GM21576 (cell line): ENCODE data around the gene RGP1.

Source experiments
- ATAC-seq: cut with Tn5 transposase; IDR thresholded peaks from one replicate; pipeline ENCODE4 v1.9.1; 2021; ENCODE audit warnings: mild to moderate bottlenecking, moderate library complexity; ENCODE audit not compliant: unreplicated experiment

RGP1 gene

GRCh38 chr9:35798658-35799374, 49.7 kb downstream of the RGP1 start:
- peak; percentile 55 for ATAC-seq

GRCh38 chr9:35800530-35800929, 51.4 kb downstream of the RGP1 start:
- no peak for ATAC-seq

GRCh38 chr9:35801328-35802128, 52.4 kb downstream of the RGP1 start:
- ATAC-seq: no peak

GRCh38 chr9:35806101-35806500, 57.0 kb downstream of the RGP1 start:
- no peak for ATAC-seq
